RCC 7860 (cell line): Measurements from ENCODE around the gene TFEB.
"Not testable (repeated sequence)": the region's sequence is repeated elsewhere in the genome, so short reads cannot be mapped to it uniquely, and the experiment has no call there.

Experiments
- DNase-seq: peaks from one replicate; pipeline ENCODE4 v3.0.0-alpha.2; 2015; ENCODE audit warnings: low spot score
- FAIRE-seq: peaks from 2 replicates; lab custom pipeline; 2012; peaks lifted over from hg19 to GRCh38; lab: Jason Lieb, UNC

The TFEB gene

GRCh38 chr6:41766043-41766664 is 30.7 kb upstream of the TFEB start:
- not testable (repeated sequence) for DNase-seq, FAIRE-seq

- DNase-seq: no peak
- no peak for FAIRE-seq
Observed at GRCh38 chr6:41763470-41763869, 28.1 kb upstream of the TFEB start.

GRCh38 chr6:41759905-41760579 is 24.6 kb upstream of the TFEB start:
- DNase-seq: no peak
- FAIRE-seq: no peak

GRCh38 chr6:41759106-41759904 is 23.9 kb upstream of the TFEB start:
- FAIRE-seq (no peak), DNase-seq (no peak)

GRCh38 chr6:41758641-41759035 is 23.2 kb upstream of the TFEB start:
- no peak for DNase-seq
- no peak for FAIRE-seq

GRCh38 chr6:41757931-41758640 is 22.7 kb upstream of the TFEB start:
- no peak for FAIRE-seq
- DNase-seq: no peak

GRCh38 chr6:41757271-41757670 is 21.9 kb upstream of the TFEB start:
- DNase-seq (no peak), FAIRE-seq (no peak)

GRCh38 chr6:41756354-41756753 is 20.9 kb upstream of the TFEB start:
- DNase-seq (no peak), FAIRE-seq (no peak)

- FAIRE-seq (no peak), DNase-seq (no peak)
Observed at GRCh38 chr6:41755895-41756294, 20.5 kb upstream of the TFEB start.

GRCh38 chr6:41750374-41750773 is 15.0 kb upstream of the TFEB start:
- no peak for FAIRE-seq
- DNase-seq: no peak

- no peak for DNase-seq
- FAIRE-seq: no peak
Observed at GRCh38 chr6:41748542-41748941, 13.1 kb upstream of the TFEB start.

GRCh38 chr6:41748102-41748477 is 12.7 kb upstream of the TFEB start:
- FAIRE-seq: no peak
- no peak for DNase-seq

- DNase-seq (no peak), FAIRE-seq (no peak)
Observed at GRCh38 chr6:41747256-41748101, 12.1 kb upstream of the TFEB start, which contains the start of gene PGC. PGC (minus strand) TSS chr6:41747397; CDS start chr6:41747334, 63 bp downstream.

GRCh38 chr6:41746107-41746506 is 10.7 kb upstream of the TFEB start:
- FAIRE-seq: no peak
- no peak for DNase-seq

GRCh38 chr6:41744236-41744787 is 8.9 kb upstream of the TFEB start:
- FAIRE-seq (no peak), DNase-seq (no peak)

GRCh38 chr6:41743406-41744235 is 8.2 kb upstream of the TFEB start:
- DNase-seq (no peak), FAIRE-seq (no peak)

GRCh38 chr6:41741625-41742490 is 6.5 kb upstream of the TFEB start:
- FAIRE-seq (no peak), DNase-seq (no peak)
